NCI-H2171 treated with DMSO at 0.1 percent for 48 hours (cell line): ENCODE measurements around the gene PAX8.

ENCODE experiments used
- DNase-seq: peaks from one replicate; lab custom pipeline; 2025; lab: John Stamatoyannopoulos, UW

PAX8 gene

GRCh38 chr2:113219889-113220641 lies 58.7 kb downstream of the PAX8 start:
- DNase-seq, result no peak

GRCh38 chr2:113219525-113219888 lies 59.2 kb downstream of the PAX8 start:
- DNase-seq, result no peak

- no peak for DNase-seq
Observed at GRCh38 chr2:113219092-113219441, 59.7 kb downstream of the PAX8 start.

GRCh38 chr2:113218283-113219091 lies 60.2 kb downstream of the PAX8 start:
- no peak for DNase-seq

GRCh38 chr2:113217455-113218282 lies 61.1 kb downstream of the PAX8 start:
- no peak for DNase-seq

GRCh38 chr2:113216891-113217454 lies 61.7 kb downstream of the PAX8 start:
- DNase-seq, result no peak

DNA sequence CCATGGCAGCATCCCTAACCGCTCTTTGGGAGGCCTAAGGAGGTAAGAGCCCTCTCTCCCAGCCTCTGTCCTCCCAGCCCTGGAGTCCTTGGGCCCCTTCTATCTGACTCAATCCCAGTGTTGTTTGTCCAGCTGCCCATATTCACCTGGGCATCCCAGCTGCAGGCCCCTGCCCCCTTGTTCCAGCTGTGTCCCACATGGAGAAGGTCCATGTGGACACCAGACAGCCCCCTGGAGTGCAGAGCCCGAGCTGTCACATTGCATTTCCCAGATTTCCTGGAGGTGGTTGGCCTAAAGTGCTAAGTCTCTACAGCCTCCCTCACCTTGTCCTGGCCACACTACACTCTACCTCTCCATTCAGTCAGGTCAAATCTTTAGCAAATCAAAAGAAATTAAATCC lies 62.4 kb downstream of the PAX8 start:
- DNase-seq, result no peak

DNA sequence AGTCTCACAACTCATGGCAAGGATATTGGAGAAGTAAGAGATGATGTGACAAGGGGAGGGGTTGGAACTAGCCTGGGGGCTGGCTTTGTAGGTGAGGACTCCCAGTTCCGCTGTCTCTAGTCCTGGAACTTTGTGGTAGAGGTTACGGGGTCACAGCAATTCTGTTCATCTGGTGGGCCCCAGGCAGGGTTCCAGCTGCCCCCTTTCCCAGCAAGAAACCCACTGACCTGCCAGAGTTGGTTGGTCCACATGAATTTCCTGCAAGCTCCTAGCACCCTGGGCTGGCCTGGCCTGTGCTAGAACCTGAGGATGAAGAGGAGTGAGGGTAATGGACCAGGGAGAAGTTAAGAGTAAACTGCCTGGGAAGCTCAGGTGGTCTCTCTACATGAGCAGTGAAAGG lies 63.7 kb downstream of the PAX8 start:
- no peak for DNase-seq

GRCh38 chr2:113214141-113214540 lies 64.6 kb downstream of the PAX8 start:
- no peak for DNase-seq

DNA sequence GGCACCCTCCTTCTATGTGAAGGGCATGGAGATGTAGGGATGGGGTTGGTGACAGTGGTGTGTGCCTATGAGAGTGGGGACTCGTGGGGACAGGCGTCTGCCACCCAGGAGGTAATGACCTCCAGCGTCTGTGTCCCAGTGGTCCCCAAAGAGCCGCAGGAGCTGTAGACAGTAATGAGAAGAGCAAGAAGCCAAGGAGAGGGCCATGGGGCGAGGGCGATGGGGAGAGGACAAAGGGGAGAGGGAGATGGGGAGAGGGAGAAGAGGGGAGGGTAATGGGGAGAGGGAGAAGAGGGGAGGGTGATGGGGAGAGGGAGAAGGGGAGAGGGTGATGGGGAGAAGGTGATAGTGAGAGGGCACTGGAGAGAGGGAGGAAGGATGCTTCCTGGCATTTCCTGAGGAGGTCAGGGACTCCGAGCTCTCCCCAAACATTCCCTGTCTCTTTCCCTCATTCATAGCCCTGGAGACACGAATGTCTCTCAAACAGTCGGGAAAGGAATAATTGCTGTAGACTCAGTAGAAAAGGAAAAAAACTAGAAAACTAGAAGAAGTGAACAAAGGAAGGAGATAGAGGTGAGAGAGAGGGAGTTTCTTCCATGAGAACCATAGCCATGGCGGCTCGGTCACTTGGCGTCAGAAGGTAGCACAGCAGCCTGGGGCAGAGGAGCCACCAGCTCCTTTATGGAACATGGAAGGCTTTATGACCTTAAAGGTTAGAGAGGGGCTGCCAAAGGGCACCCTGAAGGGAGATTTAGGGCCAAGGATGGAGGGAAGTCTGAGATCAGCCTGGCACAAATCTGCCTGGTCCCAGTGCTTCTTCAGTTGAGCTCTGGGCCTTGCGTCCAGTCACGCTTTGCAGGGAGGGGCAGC lies 65.4 kb downstream of the PAX8 start:
- no peak for DNase-seq

GRCh38 chr2:113212245-113213060 lies 66.3 kb downstream of the PAX8 start:
- DNase-seq, result peak; percentile 55

GRCh38 chr2:113211226-113212105 lies 67.3 kb downstream of the PAX8 start:
- DNase-seq, result no peak

- DNase-seq, result no peak
Observed at GRCh38 chr2:113209646-113210171, 69.0 kb downstream of the PAX8 start.

- no peak for DNase-seq
Observed at GRCh38 chr2:113209011-113209645, 69.6 kb downstream of the PAX8 start.

GRCh38 chr2:113208396-113208795 lies 70.3 kb downstream of the PAX8 start:
- no peak for DNase-seq

DNA sequence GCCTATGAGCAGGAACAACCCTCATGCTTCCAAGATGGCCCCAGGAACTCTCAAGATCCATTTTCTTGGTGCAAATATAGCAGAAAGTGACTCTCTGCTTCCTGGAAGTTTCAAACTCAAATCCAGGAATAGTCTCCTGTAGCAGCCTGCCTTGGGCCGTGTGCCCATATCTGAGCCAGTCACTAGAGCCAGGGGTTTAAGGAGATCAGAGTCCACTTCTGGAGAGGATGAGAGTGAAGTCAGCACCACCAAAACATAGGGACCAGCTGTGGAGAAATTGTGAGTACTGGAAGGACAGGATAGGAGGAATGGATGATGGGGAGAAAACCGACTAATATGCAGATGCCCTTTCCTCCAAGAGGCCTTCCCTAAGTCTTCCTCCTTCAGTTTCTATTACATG lies 71.7 kb downstream of the PAX8 start:
- DNase-seq, result no peak

- no peak for DNase-seq
Observed at GRCh38 chr2:113206251-113206650, 72.5 kb downstream of the PAX8 start.

GRCh38 chr2:113203901-113204519 lies 74.7 kb downstream of the PAX8 start:
- peak; percentile 43 for DNase-seq
